DND-41 (cell line): ENCODE measurements around the gene SOX18.

Experiments
- ATAC-seq: fragments of 200-7000 bp; cut with Tn5 transposase; 3 replicates; pipeline ENCODE4 v1.9.1; 2021; ENCODE audit warnings: low read depth; ENCODE audit not compliant: insufficient read depth
- DNase-seq: peaks from one replicate; pipeline ENCODE4 v3.0.0-alpha.2; 2020
- H2AFZ ChIP-seq: 2 replicates; pipeline ENCODE4 v1.6.0; 2012; ENCODE audit warnings: low read depth, low read length
- H3K27ac ChIP-seq: 2 replicates; pipeline ENCODE4 v1.5.1; 2012; ENCODE audit warnings: low read length, inconsistent platforms
- H3K27me3 ChIP-seq: fragments of 200-600 bp; sonication (generic); 2 replicates; pipeline ENCODE4 v1.6.0; 2012; ENCODE audit warnings: low read length, mild to moderate bottlenecking, inconsistent platforms; ENCODE audit not compliant: insufficient read depth, poor library complexity
- H3K36me3 ChIP-seq: 2 replicates; pipeline ENCODE4 v1.5.1; 2012; ENCODE audit warnings: low read length, inconsistent platforms; ENCODE audit not compliant: insufficient read depth
- H3K4me1 ChIP-seq: 2 replicates; pipeline ENCODE4 v1.5.1; 2012; ENCODE audit warnings: mild to moderate bottlenecking, low read length; ENCODE audit not compliant: insufficient read depth
- H3K4me2 ChIP-seq: 2 replicates; pipeline ENCODE4 v1.6.0; 2012; ENCODE audit warnings: mild to moderate bottlenecking, moderate library complexity, low read length, inconsistent platforms; ENCODE audit not compliant: insufficient read depth
- H3K4me3 ChIP-seq, 2 experiments: fragments of 200-600 bp in 1 of 2; shearing (Covaris generic) in 1 of 2; 2 replicates each; pipeline ENCODE4 v1.5.1; 2012 to 2016; ENCODE audit warnings: inconsistent platforms in 2 of 2, low read length in 2 of 2, mild to moderate bottlenecking in 2 of 2, low read depth in 1 of 2, moderate library complexity in 1 of 2
- H3K79me2 ChIP-seq: 2 replicates; pipeline ENCODE4 v1.6.0; 2012; ENCODE audit warnings: low read length, inconsistent platforms; ENCODE audit not compliant: insufficient read depth
- H3K9ac ChIP-seq: 2 replicates; pipeline ENCODE4 v1.6.0; 2012; ENCODE audit warnings: low read depth, mild to moderate bottlenecking, inconsistent platforms, low read length, moderate library complexity
- H3K9me3 ChIP-seq: 2 replicates; pipeline ENCODE4 v1.5.1; 2012; ENCODE audit warnings: low read length, moderate library complexity, mild to moderate bottlenecking, inconsistent platforms; ENCODE audit not compliant: insufficient read depth, severe bottlenecking
- H4K20me1 ChIP-seq: 2 replicates; pipeline ENCODE4 v1.6.0; 2012; ENCODE audit warnings: low read length; ENCODE audit not compliant: insufficient read depth
- CTCF ChIP-seq: IDR thresholded peaks from 2 replicates; pipeline ENCODE4 v1.5.1; 2012; ENCODE audit warnings: borderline replicate concordance, low read length, moderate library complexity, mild to moderate bottlenecking; ENCODE audit not compliant: poor library complexity, severe bottlenecking; ENCODE audit errors: extremely low read depth
- EZH2 ChIP-seq: IDR thresholded peaks from 3 replicates; pipeline ENCODE4 v1.6.1; 2012; ENCODE audit warnings: borderline replicate concordance, low read depth, mild to moderate bottlenecking, moderate library complexity, low read length, inconsistent platforms; ENCODE audit not compliant: severe bottlenecking

SOX18 gene

GRCh38 chr20:64081624-64081964 is 32.2 kb upstream of the SOX18 start:
- no peak overlapping the region for H3K4me3 ChIP-seq
- DNase-seq, result no peak

GRCh38 chr20:64080813-64081623 is 31.6 kb upstream of the SOX18 start:
- Histone ChIP-seq H3K9ac (peak overlapping the region; percentile 76; the same call in 1 of the 2 replicates), H3K36me3 (peaks cover 4% of the 10 kb centered on the region), H2AFZ (no peak overlapping the region), H3K27me3 (peaks cover 30% of the 10 kb centered on the region), H3K27ac (no peak overlapping the region), H3K4me2 (peak overlapping the region; percentile 92), H3K4me3 (no peak overlapping the region), H3K4me1 (peaks cover 43% of the 10 kb centered on the region), H4K20me1 (peaks cover 29% of the 10 kb centered on the region), H3K9me3 (no peaks in the 10 kb centered on the region), H3K79me2 (peaks cover 12% of the 10 kb centered on the region)
- DNase-seq (no peak), ATAC-seq (no peak)
- TF ChIP-seq EZH2 (no peak), CTCF (no peak)

More at GRCh38 chr20:64081624-64081964, 32.2 kb upstream of the SOX18 start:
- H3K27me3 ChIP-seq, result peaks cover 30% of the 10 kb centered on the region
- peaks cover 12% of the 10 kb centered on the region for H3K79me2 ChIP-seq
- no peak overlapping the region for H3K9ac ChIP-seq
- ATAC-seq, result no peak
- peaks cover 43% of the 10 kb centered on the region for H3K4me1 ChIP-seq
- H3K27ac ChIP-seq, result no peak overlapping the region
- TF ChIP-seq EZH2 (no peak), CTCF (no peak)
- H4K20me1 ChIP-seq, result peaks cover 27% of the 10 kb centered on the region; the same call in 1 of the 2 replicates
- no peak overlapping the region for H3K4me2 ChIP-seq
- H2AFZ ChIP-seq, result no peak overlapping the region
- no peaks in the 10 kb centered on the region; the same call in 1 of the 2 replicates for H3K36me3 ChIP-seq
- no peaks in the 10 kb centered on the region for H3K9me3 ChIP-seq

- ATAC-seq, result no peak; the same call in 2 of the 3 replicates
- peak within 1 kb of the TSS; percentile 82 for H2AFZ ChIP-seq
- H3K36me3 ChIP-seq, result peaks cover 6% of the 10 kb centered on the region
- DNase-seq, result no peak
- TF ChIP-seq EZH2 (no peak), CTCF (no peak)
- no peaks in the 10 kb centered on the region for H3K9me3 ChIP-seq
- H3K9ac ChIP-seq, result peak within 1 kb of the TSS; percentile 76
- H3K4me3 ChIP-seq, result peak within 1 kb of the TSS; percentile 64 to 86
- peak within 1 kb of the TSS; percentile 53 for H3K27ac ChIP-seq
- H3K4me1 ChIP-seq, result peaks cover 43% of the 10 kb centered on the region
- H3K4me2 ChIP-seq, result peak within 1 kb of the TSS; percentile 92
- H3K79me2 ChIP-seq, result peaks cover 12% of the 10 kb centered on the region
- peaks cover 30% of the 10 kb centered on the region for H4K20me1 ChIP-seq
- peaks cover 25% of the 10 kb centered on the region for H3K27me3 ChIP-seq
These were observed 30.8 kb upstream of the SOX18 start, which contains the start of gene OPRL1 for GRCh38 chr20:64080013-64080812. TSS of gene OPRL1 (plus strand) at chr20:64080082. CDS start at chr20:64092721, 12,639 bp downstream.
